ENCODE results near the gene MUC5AC. TPM values are rescaled to one million over a fixed set of nuclear protein-coding genes. Genes with fewer than 3 reads are reported as not detected.

Gene MUC5AC
- total RNA-seq, 1 experiment from 2014 or later, result 0.11 TPM

- H3K9me3 ChIP-seq (ENCODE audit: low read length), result no peaks in the 10 kb centered on the region
Measured at GRCh38 chr11:1127664-1128162, 30.0 kb upstream of the MUC5AC start.

GRCh38 chr11:1128311-1129142, 29.2 kb upstream of the MUC5AC start:
- no TSS peak for BruUV-seq (replicated peaks)
- CTCF ChIA-PET, result no interaction called here

More at GRCh38 chr11:1127664-1128162, 30.0 kb upstream of the MUC5AC start:
- H3K79me2 ChIP-seq (ENCODE audit: low read length), result no peaks in the 10 kb centered on the region
- ChIA-PET POLR2A (ENCODE audit: unreplicated experiment) (no interaction called here), CTCF (no interaction called here)
- H3K27me3 ChIP-seq (ENCODE audit: low read length), result no peaks in the 10 kb centered on the region
- H3K4me2 ChIP-seq (ENCODE audit: low read length), result no peak overlapping the region
- no peaks in the 10 kb centered on the region for H3K4me1 ChIP-seq (ENCODE audit: insufficient read depth, low read length)
- H3K9me2 ChIP-seq (replicated peaks; ENCODE audit: low read length), result no peaks in the 10 kb centered on the region
- H3K4me3 ChIP-seq (ENCODE audit: low read length), result no peak overlapping the region
- no peak overlapping the region for H3K9ac ChIP-seq (ENCODE audit: low read length)
- intact Hi-C loops (cut with micrococcal nuclease), result no loop called here
- no peak overlapping the region for H2AFZ ChIP-seq (ENCODE audit: low read length)
- no peak overlapping the region for H3K27ac ChIP-seq (ENCODE audit: low read length)
- ATAC-seq (no peak), DNase-seq (no peak)
- H4K20me1 ChIP-seq (ENCODE audit: low read length), result no peaks in the 10 kb centered on the region
- H3K36me3 ChIP-seq (ENCODE audit: low read depth, low read length), result no peaks in the 10 kb centered on the region
- TF ChIP-seq EZH2 (IDR thresholded peaks at IDR 0.05; ENCODE audit: low read length, unreplicated experiment) (no peak), CTCF (conservative IDR thresholded peaks at IDR 0.05; ENCODE audit: low read depth, low read length) (no peak), EZH2phosphoT487 (IDR thresholded peaks at IDR 0.05; ENCODE audit: borderline replicate concordance, low read length) (no peak)
- H3F3A ChIP-seq (ENCODE audit: low read length, unreplicated experiment), result no peaks in the 10 kb centered on the region
- no TSS peak for BruUV-seq (replicated peaks)

More at GRCh38 chr11:1128311-1129142, 29.2 kb upstream of the MUC5AC start:
- Histone ChIP-seq H3K27ac (ENCODE audit: low read length) (no peak overlapping the region), H3K4me2 (ENCODE audit: low read length) (no peak overlapping the region), H3K9me3 (ENCODE audit: low read length) (no peaks in the 10 kb centered on the region), H3K9me2 (replicated peaks; ENCODE audit: low read length) (no peaks in the 10 kb centered on the region), H3K9ac (ENCODE audit: low read length) (no peak overlapping the region), H3K36me3 (ENCODE audit: low read depth, low read length) (no peaks in the 10 kb centered on the region), H4K20me1 (ENCODE audit: low read length) (no peaks in the 10 kb centered on the region), H3F3A (ENCODE audit: low read length, unreplicated experiment) (no peaks in the 10 kb centered on the region), H3K4me1 (ENCODE audit: insufficient read depth, low read length) (no peaks in the 10 kb centered on the region), H3K79me2 (ENCODE audit: low read length) (no peaks in the 10 kb centered on the region), H2AFZ (ENCODE audit: low read length) (no peak overlapping the region), H3K27me3 (ENCODE audit: low read length) (no peaks in the 10 kb centered on the region), H3K4me3 (ENCODE audit: low read length) (no peak overlapping the region)
- POLR2A ChIA-PET (ENCODE audit: unreplicated experiment), result no interaction called here
- TF ChIP-seq EZH2 (IDR thresholded peaks at IDR 0.05; ENCODE audit: low read length, unreplicated experiment) (no peak), CTCF (conservative IDR thresholded peaks at IDR 0.05; ENCODE audit: low read depth, low read length) (no peak), EZH2phosphoT487 (IDR thresholded peaks at IDR 0.05; ENCODE audit: borderline replicate concordance, low read length) (no peak)
- no peak for DNase-seq
- ATAC-seq, result no peak
- intact Hi-C loops (cut with micrococcal nuclease), result no loop called here
